K562 (cell line): ENCODE results near the gene GABRE. TPM values are rescaled to one million over a fixed set of nuclear protein-coding genes. Genes with fewer than 3 reads are reported as not detected.

Experiments
- CBX5 ChIP-seq: IDR thresholded peaks from 2 replicates; pipeline ENCODE4 v1.6.1; 2014; ENCODE audit warnings: low read depth, borderline replicate concordance
- ELK1 ChIP-seq: sonication (generic); formaldehyde crosslinking; IDR thresholded peaks from 2 replicates; pipeline ENCODE4 v1.8.1; 2022; ENCODE audit warnings: missing genetic modification reagents
- ESRRA ChIP-seq: fragments of 450-650 bp; IDR thresholded peaks from 2 replicates; pipeline ENCODE4 v1.6.1; 2014; ENCODE audit warnings: low read depth, mild to moderate bottlenecking, moderate library complexity, borderline replicate concordance
- MEF2A ChIP-seq: IDR thresholded peaks from 2 replicates; pipeline ENCODE4 v1.6.1; 2011; ENCODE audit warnings: low read depth, mild to moderate bottlenecking, low read length, moderate library complexity; ENCODE audit not compliant: control insufficient read depth
- RNF219 ChIP-seq: fragments of 250-450 bp; sonication (Bioruptor Pico); IDR thresholded peaks from 2 replicates; pipeline ENCODE4 v1.5.0; 2022; ENCODE audit warnings: mild to moderate bottlenecking
- polyA plus RNA-seq, 8 experiments: library from polyadenylated mRNA; depleted of rRNA in 4 of 8; stranded (reverse) in 5 of 8; unstranded in 3 of 8; fragments of >200 nt; fragmentation: Nextera tagmentation in 2 of 8; fragmentation: Illumina TruSeq in 1 of 8; extraction: Ambion mirVana in 2 of 8; extraction: Trizol in 1 of 8; gene quantifications; 2 replicates each; pipeline versions ENCODE4 v1.2.1 to v1.2.3, GENCODE V29; 2011 to 2014; ENCODE audit warnings: inconsistent platforms in 1 of 8, missing spikeins in 1 of 8
- total RNA-seq, 7 experiments: library from RNA; depleted of rRNA in 6 of 7; stranded (reverse); fragments of >200 nt in 6 of 7; fragmentation: Illumina TruSeq in 2 of 7; extraction: Trizol in 2 of 7; gene quantifications; 2 replicates each; pipeline versions ENCODE4 v1.2.1 to v1.2.3, GENCODE V29; 2011 to 2021; ENCODE audit warnings: low replicate concordance in 1 of 7
- TF ChIP-seq, protein P1 (sequence below): sonication (generic); formaldehyde crosslinking; IDR thresholded peaks from 2 replicates; pipeline ENCODE4 v1.8.1; 2023; ENCODE audit warnings: mild to moderate bottlenecking, missing genetic modification reagents

Gene GABRE
- total and polyA plus RNA-seq, 9 of the 15 experiments (the other 6 are each of a cell fraction or from before 2014, with no cell fraction given), result 23.1 to 456 (median 148) TPM

- TF ChIP-seq, protein P1, sequence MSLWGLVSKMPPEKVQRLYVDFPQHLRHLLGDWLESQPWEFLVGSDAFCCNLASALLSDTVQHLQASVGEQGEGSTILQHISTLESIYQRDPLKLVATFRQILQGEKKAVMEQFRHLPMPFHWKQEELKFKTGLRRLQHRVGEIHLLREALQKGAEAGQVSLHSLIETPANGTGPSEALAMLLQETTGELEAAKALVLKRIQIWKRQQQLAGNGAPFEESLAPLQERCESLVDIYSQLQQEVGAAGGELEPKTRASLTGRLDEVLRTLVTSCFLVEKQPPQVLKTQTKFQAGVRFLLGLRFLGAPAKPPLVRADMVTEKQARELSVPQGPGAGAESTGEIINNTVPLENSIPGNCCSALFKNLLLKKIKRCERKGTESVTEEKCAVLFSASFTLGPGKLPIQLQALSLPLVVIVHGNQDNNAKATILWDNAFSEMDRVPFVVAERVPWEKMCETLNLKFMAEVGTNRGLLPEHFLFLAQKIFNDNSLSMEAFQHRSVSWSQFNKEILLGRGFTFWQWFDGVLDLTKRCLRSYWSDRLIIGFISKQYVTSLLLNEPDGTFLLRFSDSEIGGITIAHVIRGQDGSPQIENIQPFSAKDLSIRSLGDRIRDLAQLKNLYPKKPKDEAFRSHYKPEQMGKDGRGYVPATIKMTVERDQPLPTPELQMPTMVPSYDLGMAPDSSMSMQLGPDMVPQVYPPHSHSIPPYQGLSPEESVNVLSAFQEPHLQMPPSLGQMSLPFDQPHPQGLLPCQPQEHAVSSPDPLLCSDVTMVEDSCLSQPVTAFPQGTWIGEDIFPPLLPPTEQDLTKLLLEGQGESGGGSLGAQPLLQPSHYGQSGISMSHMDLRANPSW (CRISPR knock-in tag), result no peak
- TF ChIP-seq ESRRA (no peak), MEF2A (no peak), ELK1 (CRISPR knock-in tag) (no peak), CBX5 (no peak), RNF219 (CRISPR knock-in tag) (no peak)
These were observed at the start of gene GABRE (continued) for GRCh38 chrX:151974336-151975227.
